SK-N-MC (cell line): Measurements from ENCODE around the gene NRBP1.

Experiments used
- DNase-seq: peaks from one replicate; pipeline ENCODE4 v3.0.0-alpha.2; 2011; ENCODE audit warnings: low read depth, low spot score
- H3K27ac ChIP-seq: fragments of 200-600 bp; sonication (generic); 2 replicates; pipeline ENCODE4 v1.5.1; 2016; ENCODE audit warnings: mixed run types
- H3K36me3 ChIP-seq: fragments of 200-600 bp; sonication (generic); 2 replicates; pipeline ENCODE4 v1.6.1; 2017; ENCODE audit warnings: antibody characterized with exemption, low read length, mixed read lengths; ENCODE audit not compliant: insufficient read depth
- H3K4me3 ChIP-seq: fragments of 200-600 bp; sonication (generic); 2 replicates; pipeline ENCODE4 v1.5.1; 2016
- H3K9ac ChIP-seq: fragments of 200-600 bp; sonication (generic); 2 replicates; pipeline ENCODE4 v1.8.0; 2017; ENCODE audit warnings: mixed run types, mixed read lengths; ENCODE audit not compliant: insufficient read length
- H3K9me3 ChIP-seq: fragments of 200-600 bp; sonication (generic); 2 replicates; pipeline ENCODE4 v1.6.1; 2017; ENCODE audit warnings: low read depth, mild to moderate bottlenecking, antibody characterized with exemption, low read length, moderate library complexity, mixed read lengths
- EZH2 ChIP-seq: fragments of 200-600 bp; sonication (generic); IDR thresholded peaks from one replicate; pipeline ENCODE4 v1.6.1; 2017; ENCODE audit warnings: antibody characterized with exemption
- FOXP2 ChIP-seq: optimal IDR thresholded peaks from 2 replicates; pipeline ENCODE3; 2011; ENCODE audit warnings: mild to moderate bottlenecking, moderate library complexity; ENCODE audit not compliant: insufficient read depth; ENCODE audit errors: extremely low read length, control extremely low read depth
- POLR2AphosphoS5 ChIP-seq: IDR thresholded peaks from 2 replicates; pipeline ENCODE4 v1.6.1; 2012; ENCODE audit warnings: mild to moderate bottlenecking, low read depth, low read length, borderline replicate concordance

Gene NRBP1

GRCh38 chr2:27453968-27454367 is 25.5 kb downstream of the NRBP1 start:
- DNase-seq, result no peak
- no peak overlapping the region for H3K27ac ChIP-seq
- no peak overlapping the region for H3K4me3 ChIP-seq
- H3K36me3 ChIP-seq, result peaks cover 53% of the 10 kb centered on the region
- H3K9ac ChIP-seq, result no peak overlapping the region
- no peaks in the 10 kb centered on the region for H3K9me3 ChIP-seq
- no peak for TF ChIP-seq EZH2
- TF ChIP-seq FOXP2, result no peak
- TF ChIP-seq POLR2AphosphoS5, result no peak

GRCh38 chr2:27461118-27461517 is 32.7 kb downstream of the NRBP1 start:
- Histone ChIP-seq H3K9me3 (no peaks in the 10 kb centered on the region), H3K9ac (no peak overlapping the region), H3K27ac (no peak overlapping the region), H3K36me3 (peaks cover 28% of the 10 kb centered on the region), H3K4me3 (no peak overlapping the region)
- no peak for DNase-seq
- TF ChIP-seq EZH2 (no peak), FOXP2 (no peak), POLR2AphosphoS5 (no peak)

- Histone ChIP-seq H3K4me3 (no peak overlapping the region), H3K27ac (no peak overlapping the region), H3K9me3 (no peaks in the 10 kb centered on the region), H3K9ac (no peak overlapping the region), H3K36me3 (peaks cover 7% of the 10 kb centered on the region; the same call in 1 of the 2 replicates)
- TF ChIP-seq EZH2, result no peak
- TF ChIP-seq POLR2AphosphoS5, result no peak
- no peak for TF ChIP-seq FOXP2
- no peak for DNase-seq
These were observed 36.0 kb downstream of the NRBP1 start for GRCh38 chr2:27464443-27464842.

GRCh38 chr2:27471961-27472360 is 43.5 kb downstream of the NRBP1 start:
- H3K4me3 ChIP-seq, result no peak overlapping the region
- no peak overlapping the region for H3K9ac ChIP-seq
- TF ChIP-seq EZH2, result no peak
- no peak for TF ChIP-seq FOXP2
- TF ChIP-seq POLR2AphosphoS5, result no peak
- H3K27ac ChIP-seq, result no peak overlapping the region
- H3K9me3 ChIP-seq, result no peaks in the 10 kb centered on the region
- H3K36me3 ChIP-seq, result peaks cover 32% of the 10 kb centered on the region
- DNase-seq, result no peak

- Histone ChIP-seq H3K36me3 (peaks cover 24% of the 10 kb centered on the region), H3K4me3 (no peak overlapping the region), H3K9me3 (no peaks in the 10 kb centered on the region), H3K27ac (no peak overlapping the region), H3K9ac (no peak overlapping the region)
- TF ChIP-seq POLR2AphosphoS5 (no peak), EZH2 (no peak), FOXP2 (no peak)
- DNase-seq, result no peak
These were observed 57.1 kb downstream of the NRBP1 start for GRCh38 chr2:27485496-27485895.

GRCh38 chr2:27489118-27489497 is 60.7 kb downstream of the NRBP1 start:
- peaks cover 10% of the 10 kb centered on the region; the same call in 1 of the 2 replicates for H3K36me3 ChIP-seq
- H3K27ac ChIP-seq, result no peak overlapping the region
- no peak for DNase-seq
- peak overlapping the region; percentile 75 for H3K9ac ChIP-seq
- TF ChIP-seq FOXP2 (no peak), POLR2AphosphoS5 (no peak), EZH2 (no peak)
- H3K9me3 ChIP-seq, result no peaks in the 10 kb centered on the region
- peak overlapping the region; percentile 96 for H3K4me3 ChIP-seq

- Histone ChIP-seq H3K9ac (peak within 1 kb of the TSS; percentile 75), H3K36me3 (peaks cover 7% of the 10 kb centered on the region; the same call in 1 of the 2 replicates), H3K4me3 (peak within 1 kb of the TSS; percentile 96), H3K27ac (0 out of 2 replicates have a peak within 1 kb of the TSS, but pooled peaks have one; percentile 35), H3K9me3 (no peaks in the 10 kb centered on the region)
- DNase-seq, result peak; percentile 93
- TF ChIP-seq EZH2, result no peak
- peak; percentile 88; the same call in 1 of the 2 replicates for TF ChIP-seq POLR2AphosphoS5
- no peak for TF ChIP-seq FOXP2
These were observed 61.3 kb downstream of the NRBP1 start, which contains the start of gene IFT172 for GRCh38 chr2:27489498-27490397. TSS of gene IFT172 (minus strand) at chr2:27489743. CDS start at chr2:27489653, 90 bp downstream.
